Measurements from ENCODE around the gene TUSC2. TPM values are rescaled to one million over a fixed set of nuclear protein-coding genes. Genes with fewer than 3 reads are reported as not detected.

The TUSC2 gene
- total RNA-seq, 1 experiment from 2014 or later: 29.2 TPM

DNA sequence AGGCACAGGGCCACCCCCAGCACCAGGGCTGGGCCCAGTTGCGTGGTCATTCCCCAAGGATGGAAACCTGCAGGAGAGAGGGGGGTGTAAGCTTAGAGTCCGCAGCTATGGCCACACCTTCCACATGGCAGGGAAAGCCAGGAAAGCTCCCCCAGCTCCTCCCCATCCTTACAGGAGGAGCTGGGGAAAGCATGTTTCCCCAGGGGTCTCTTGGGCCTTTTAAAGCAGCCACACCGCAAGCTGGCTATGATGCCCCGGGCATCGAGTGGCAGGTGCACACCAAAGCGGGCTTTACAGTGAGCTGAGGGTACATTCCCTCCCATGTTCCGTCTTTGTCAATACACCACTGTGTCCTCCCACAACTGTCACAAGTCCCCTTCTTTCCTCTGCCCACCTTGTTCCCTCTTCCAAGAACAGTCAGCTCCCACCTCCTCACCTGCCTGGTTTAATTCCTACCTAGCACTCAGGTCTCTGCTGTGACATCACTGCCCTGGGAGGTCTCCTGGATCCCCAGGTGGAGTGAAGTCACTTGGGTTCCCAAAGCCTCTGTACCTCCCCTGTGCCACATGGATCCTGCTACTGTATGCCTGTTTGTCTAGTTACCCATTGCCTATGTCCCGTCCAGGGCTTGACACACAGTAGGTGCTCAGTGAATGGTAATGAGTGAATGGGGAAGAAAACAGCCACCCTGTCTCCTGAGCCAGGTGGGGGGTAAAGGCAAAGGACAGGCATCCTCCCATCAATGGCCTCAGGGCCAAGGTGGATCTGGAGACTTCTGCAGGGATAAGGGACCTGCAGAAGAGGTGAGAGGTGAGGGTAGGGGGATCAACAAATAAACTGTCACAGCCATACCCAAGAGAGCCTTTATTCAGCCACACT, 32.2 kb downstream of the TUSC2 start:
- DNase-seq: no peak
- TF ChIP-seq, protein P1, sequence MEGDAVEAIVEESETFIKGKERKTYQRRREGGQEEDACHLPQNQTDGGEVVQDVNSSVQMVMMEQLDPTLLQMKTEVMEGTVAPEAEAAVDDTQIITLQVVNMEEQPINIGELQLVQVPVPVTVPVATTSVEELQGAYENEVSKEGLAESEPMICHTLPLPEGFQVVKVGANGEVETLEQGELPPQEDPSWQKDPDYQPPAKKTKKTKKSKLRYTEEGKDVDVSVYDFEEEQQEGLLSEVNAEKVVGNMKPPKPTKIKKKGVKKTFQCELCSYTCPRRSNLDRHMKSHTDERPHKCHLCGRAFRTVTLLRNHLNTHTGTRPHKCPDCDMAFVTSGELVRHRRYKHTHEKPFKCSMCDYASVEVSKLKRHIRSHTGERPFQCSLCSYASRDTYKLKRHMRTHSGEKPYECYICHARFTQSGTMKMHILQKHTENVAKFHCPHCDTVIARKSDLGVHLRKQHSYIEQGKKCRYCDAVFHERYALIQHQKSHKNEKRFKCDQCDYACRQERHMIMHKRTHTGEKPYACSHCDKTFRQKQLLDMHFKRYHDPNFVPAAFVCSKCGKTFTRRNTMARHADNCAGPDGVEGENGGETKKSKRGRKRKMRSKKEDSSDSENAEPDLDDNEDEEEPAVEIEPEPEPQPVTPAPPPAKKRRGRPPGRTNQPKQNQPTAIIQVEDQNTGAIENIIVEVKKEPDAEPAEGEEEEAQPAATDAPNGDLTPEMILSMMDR (IDR thresholded peaks at IDR 0.05; ENCODE audit: unreplicated experiment): no peak
- Mint-ChIP-seq H3K4me3 (ENCODE audit: low read depth, unreplicated experiment) (no peak overlapping the region), H3K27me3 (ENCODE audit: unreplicated experiment) (no peaks in the 10 kb centered on the region), H3K27ac (ENCODE audit: unreplicated experiment) (no peak overlapping the region), H3K4me1 (ENCODE audit: low read depth, unreplicated experiment) (peaks cover 35% of the 10 kb centered on the region), H3K9me3 (ENCODE audit: low read depth, unreplicated experiment) (no peaks in the 10 kb centered on the region), H3K36me3 (ENCODE audit: insufficient read depth, unreplicated experiment) (peaks cover 44% of the 10 kb centered on the region)
- no TSS peak for BruUV-seq (replicated peaks)
- intact Hi-C loops (cut with micrococcal nuclease; ENCODE audit: unreplicated experiment): no loop called here
- CTCF ChIA-PET: no interaction called here

DNA sequence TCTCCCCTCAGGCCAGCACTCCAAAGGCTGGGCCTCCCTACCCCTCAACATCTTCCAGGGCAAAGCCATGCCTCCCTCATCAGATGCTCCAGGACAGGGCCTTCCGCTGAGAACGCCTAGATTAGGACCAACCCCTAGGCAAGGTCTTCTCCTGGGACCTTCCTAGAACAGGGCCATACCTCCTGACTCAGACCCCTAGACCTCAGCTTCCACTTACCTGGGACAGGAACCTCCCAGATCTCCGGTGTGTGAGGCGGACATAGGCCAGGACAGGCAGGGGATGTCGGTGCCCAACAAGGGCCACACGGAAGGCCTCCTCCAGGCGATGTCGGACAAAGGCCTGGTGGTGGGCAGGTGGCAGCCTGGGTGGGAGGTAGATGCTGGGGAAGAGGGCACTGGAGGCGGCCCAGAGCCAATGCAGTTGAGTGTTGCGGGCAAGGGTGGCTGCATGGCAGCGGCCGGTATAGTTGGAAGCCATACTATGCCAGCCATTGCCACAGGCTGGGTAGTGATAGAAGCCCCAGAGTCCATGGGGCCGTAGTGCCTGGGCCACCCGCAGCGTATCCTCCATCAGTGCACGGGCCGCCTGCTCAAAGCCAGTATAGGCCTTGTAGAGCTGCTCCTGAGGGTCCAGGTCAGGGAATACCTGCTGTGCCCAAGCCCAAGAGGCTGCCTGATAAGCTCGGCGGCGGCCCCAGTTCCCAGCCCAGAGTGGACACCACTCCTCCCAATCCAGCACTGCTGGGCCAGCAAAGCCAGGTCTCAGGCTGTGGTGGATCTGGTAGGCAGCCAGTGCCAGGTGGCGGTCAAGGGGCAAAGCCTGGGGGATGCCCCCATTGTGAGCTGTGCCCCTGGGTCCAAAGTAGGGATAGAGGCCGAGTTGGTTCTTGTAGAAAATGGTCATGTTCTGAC, 33.3 kb downstream of the TUSC2 start:
- Mint-ChIP-seq H3K4me3 (ENCODE audit: low read depth, unreplicated experiment) (no peak overlapping the region), H3K27me3 (ENCODE audit: unreplicated experiment) (no peaks in the 10 kb centered on the region), H3K36me3 (ENCODE audit: insufficient read depth, unreplicated experiment) (peaks cover 38% of the 10 kb centered on the region), H3K4me1 (ENCODE audit: low read depth, unreplicated experiment) (peaks cover 26% of the 10 kb centered on the region), H3K27ac (ENCODE audit: unreplicated experiment) (no peak overlapping the region), H3K9me3 (ENCODE audit: low read depth, unreplicated experiment) (no peaks in the 10 kb centered on the region)
- TF ChIP-seq, protein P1 (IDR thresholded peaks at IDR 0.05; ENCODE audit: unreplicated experiment): no peak
- BruUV-seq (replicated peaks): no TSS peak
- CTCF ChIA-PET: no interaction called here
- intact Hi-C loops (cut with micrococcal nuclease; ENCODE audit: unreplicated experiment): no loop called here
- DNase-seq: no peak

DNA sequence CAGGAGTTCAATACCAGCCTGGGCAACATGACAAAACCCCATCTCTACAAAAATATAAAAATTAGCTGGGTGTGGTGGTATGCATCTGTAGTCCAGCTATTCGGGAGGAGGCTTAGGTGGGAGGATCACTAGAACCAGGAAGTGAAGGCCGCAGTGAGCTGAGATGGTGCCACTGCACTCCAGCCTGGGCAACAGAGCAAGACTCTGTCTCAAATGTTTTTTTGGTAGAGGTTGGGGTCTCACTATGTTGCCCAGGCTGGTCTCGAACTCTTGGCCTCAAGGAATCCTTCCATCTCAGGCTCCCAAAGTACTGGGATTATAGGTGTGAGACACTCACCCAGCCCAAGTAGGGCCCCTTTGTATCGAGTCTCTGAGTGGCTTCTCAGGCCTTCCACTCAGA, 33.9 kb downstream of the TUSC2 start:
- TF ChIP-seq, protein P1 (IDR thresholded peaks at IDR 0.05; ENCODE audit: unreplicated experiment): no peak
- BruUV-seq (replicated peaks): no TSS peak
- intact Hi-C loops (cut with micrococcal nuclease; ENCODE audit: unreplicated experiment): no loop called here
- CTCF ChIA-PET: no interaction called here
- Mint-ChIP-seq H3K27ac (ENCODE audit: unreplicated experiment) (no peak overlapping the region), H3K36me3 (ENCODE audit: insufficient read depth, unreplicated experiment) (peaks cover 31% of the 10 kb centered on the region), H3K9me3 (ENCODE audit: low read depth, unreplicated experiment) (no peaks in the 10 kb centered on the region), H3K4me3 (ENCODE audit: low read depth, unreplicated experiment) (no peak overlapping the region), H3K27me3 (ENCODE audit: unreplicated experiment) (no peaks in the 10 kb centered on the region), H3K4me1 (ENCODE audit: low read depth, unreplicated experiment) (peaks cover 26% of the 10 kb centered on the region)
- DNase-seq: no peak

DNA sequence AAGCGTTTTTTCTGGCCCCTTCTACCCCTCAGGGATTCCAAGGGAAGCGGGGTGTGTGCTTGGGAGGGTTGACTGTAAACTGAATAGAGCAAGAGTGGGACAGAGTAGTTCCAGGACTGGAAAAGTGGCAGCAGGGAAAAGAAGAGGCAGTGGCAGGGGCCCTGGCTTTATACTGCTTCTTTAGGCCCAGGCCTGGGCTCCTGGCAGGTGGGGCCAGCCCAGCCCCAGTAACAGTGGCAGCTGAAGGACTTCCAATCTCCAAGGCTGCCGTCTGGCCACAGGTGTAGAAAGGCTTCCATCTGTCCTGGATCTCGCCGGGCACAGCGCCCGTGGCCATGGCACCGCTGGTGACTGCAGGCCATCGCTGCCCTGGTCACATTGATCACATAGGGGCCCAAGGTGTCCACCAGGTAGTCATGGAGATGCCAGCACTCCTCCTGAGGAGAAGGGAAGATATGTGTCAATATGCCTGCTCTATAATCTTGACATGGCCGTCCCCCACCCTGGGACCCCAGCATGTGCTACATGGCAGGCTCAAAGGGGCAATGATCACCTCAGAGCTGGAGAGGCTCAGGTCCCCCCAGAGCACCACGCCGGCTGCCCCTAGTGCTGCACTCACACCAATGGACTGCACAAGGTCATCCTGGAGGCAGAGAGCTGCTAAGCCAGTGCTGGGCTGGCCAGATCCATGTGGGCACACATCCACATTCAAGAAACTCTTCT, 34.8 kb downstream of the TUSC2 start:
- Mint-ChIP-seq H3K9me3 (ENCODE audit: low read depth, unreplicated experiment) (no peaks in the 10 kb centered on the region), H3K4me3 (ENCODE audit: low read depth, unreplicated experiment) (peak overlapping the region; percentile 73), H3K27me3 (ENCODE audit: unreplicated experiment) (no peaks in the 10 kb centered on the region), H3K27ac (ENCODE audit: unreplicated experiment) (peak overlapping the region; percentile 92), H3K4me1 (ENCODE audit: low read depth, unreplicated experiment) (peaks cover 23% of the 10 kb centered on the region), H3K36me3 (ENCODE audit: insufficient read depth, unreplicated experiment) (peaks cover 33% of the 10 kb centered on the region)
- BruUV-seq (replicated peaks): no TSS peak
- CTCF ChIA-PET: interaction anchor here (2.1 kb wide), 1 partner anchor 35 kb away, joined by 6 read pairs; the partner anchor contains the start of gene TUSC2
- intact Hi-C loops (cut with micrococcal nuclease; ENCODE audit: unreplicated experiment): no loop called here
- DNase-seq: no peak
- TF ChIP-seq, protein P1 (IDR thresholded peaks at IDR 0.05; ENCODE audit: unreplicated experiment): no peak

Measured in Calu3 (cell line).